Adrenal gland (tissue), 5 donors: ENCODE results near the gene MAPK12.

ENCODE experiments used
- CTCF ChIP-seq, 6 experiments: fragments of 450-650 bp in 4 of 6; fragments of 200-600 bp in 2 of 6; sonication (generic) in 1 of 6; IDR thresholded peaks; 1 replicate in 5 of 6; 2 replicates in 1 of 6; pipeline versions ENCODE4 v1.5.1 to v1.8.0; 2016 to 2021; ENCODE audit warnings: antibody characterized with exemption in 6 of 6, mild to moderate bottlenecking in 2 of 6, moderate library complexity in 1 of 6
- POLR2A ChIP-seq, 2 donors: fragments of 450-650 bp; IDR thresholded peaks; one replicate each; pipeline ENCODE4 v1.6.1; 2017; ENCODE audit warnings: antibody characterized with exemption in 2 of 2, mild to moderate bottlenecking in 2 of 2, moderate library complexity in 1 of 2
- donor health status: DM: no; HTN: no; CAD: no.

GRCh38 chr22:50269573-50269969 is 8.1 kb upstream of the MAPK12 start:
- TF ChIP-seq CTCF (IDR thresholded peaks at IDR 0.05), result no peak
- no peak for TF ChIP-seq POLR2A (IDR thresholded peaks at IDR 0.05)
